OCI-LY1 (cell line): ENCODE measurements around the gene TM4SF4.

Source experiments
- H2AFZ ChIP-seq: fragments of 200-600 bp; sonication (generic), shearing (Covaris generic); 2 replicates; pipeline ENCODE4 v1.6.0; 2014; ENCODE audit warnings: antibody characterized with exemption, mild to moderate bottlenecking, low read length
- H3F3A ChIP-seq: fragments of 200-600 bp; sonication (generic), shearing (Covaris generic); 2 replicates; pipeline ENCODE4 v1.6.0; 2014; ENCODE audit warnings: mild to moderate bottlenecking, antibody characterized with exemption, low read length, moderate library complexity; ENCODE audit not compliant: insufficient read depth
- H3K27ac ChIP-seq: fragments of 200-600 bp; sonication (generic); 2 replicates; pipeline ENCODE4 v1.5.1; 2014; ENCODE audit warnings: low read length, mixed run types, mild to moderate bottlenecking, low read depth; ENCODE audit not compliant: poor library complexity, severe bottlenecking
- H3K27me3 ChIP-seq: fragments of 200-600 bp; sonication (generic); 2 replicates; pipeline ENCODE4 v1.6.0; 2014; ENCODE audit warnings: antibody characterized with exemption, mild to moderate bottlenecking, low read length, moderate library complexity; ENCODE audit not compliant: insufficient read depth
- H3K36me3 ChIP-seq: fragments of 200-600 bp; sonication (generic); 2 replicates; pipeline ENCODE4 v1.6.1; 2014; ENCODE audit warnings: mild to moderate bottlenecking, antibody characterized with exemption, low read length, moderate library complexity, mixed read lengths; ENCODE audit not compliant: insufficient read depth
- H3K4me1 ChIP-seq: fragments of 200-600 bp; sonication (generic); 2 replicates; pipeline ENCODE4 v1.5.1; 2014; ENCODE audit warnings: mild to moderate bottlenecking, low read length, moderate library complexity; ENCODE audit not compliant: insufficient read depth, severe bottlenecking
- H3K4me2 ChIP-seq: fragments of 200-600 bp; sonication (generic), shearing (Covaris generic); 2 replicates; pipeline ENCODE4 v1.6.1; 2014; ENCODE audit warnings: low read length
- H3K4me3 ChIP-seq: fragments of 200-600 bp; sonication (generic); 2 replicates; pipeline ENCODE4 v1.5.1; 2014; ENCODE audit warnings: low read length, low read depth, mild to moderate bottlenecking, mixed read lengths; ENCODE audit not compliant: poor library complexity, severe bottlenecking
- H3K79me2 ChIP-seq: fragments of 200-600 bp; shearing (Covaris generic); 2 replicates; pipeline ENCODE4 v1.6.1; 2016; ENCODE audit warnings: mixed run types, low read length, mixed read lengths; ENCODE audit not compliant: insufficient read depth
- H3K9ac ChIP-seq: fragments of 200-600 bp; sonication (generic), shearing (Covaris generic); 2 replicates; pipeline ENCODE4 v1.6.1; 2014; ENCODE audit warnings: mild to moderate bottlenecking, low read length, mixed read lengths
- H3K9me2 ChIP-seq: fragments of 200-600 bp; sonication (generic), shearing (Covaris generic); 2 replicates; pipeline ENCODE4 v1.6.1; 2014; ENCODE audit warnings: low read depth, mild to moderate bottlenecking, low read length, mixed read lengths
- H3K9me3 ChIP-seq: fragments of 200-600 bp; shearing (Covaris generic); 2 replicates; pipeline ENCODE4 v1.6.1; 2014; ENCODE audit warnings: low read length, mixed read lengths
- H4K20me1 ChIP-seq: fragments of 200-600 bp; sonication (generic), shearing (Covaris generic); 2 replicates; pipeline ENCODE4 v1.6.0; 2016; ENCODE audit warnings: mild to moderate bottlenecking, low read length; ENCODE audit not compliant: insufficient read depth
- EZH2 ChIP-seq: fragments of 200-600 bp; sonication (generic), shearing (Covaris generic); IDR thresholded peaks from 2 replicates; pipeline ENCODE4 v1.8.0; 2017; ENCODE audit warnings: borderline replicate concordance, mixed run types, mild to moderate bottlenecking, antibody characterized with exemption, low read length, moderate library complexity, mixed read lengths
- TF ChIP-seq, protein P1 (sequence below): fragments of 200-600 bp; sonication (generic), shearing (Covaris generic); IDR thresholded peaks from 2 replicates; pipeline ENCODE4 v1.5.1; 2017; ENCODE audit warnings: mild to moderate bottlenecking, antibody characterized with exemption, low read length, moderate library complexity, mixed read lengths

TM4SF4 gene

GRCh38 chr3:149455989-149456388 is 18.5 kb upstream of the TM4SF4 start:
- no peaks in the 10 kb centered on the region for H3F3A ChIP-seq
- H3K27me3 ChIP-seq, result no peaks in the 10 kb centered on the region
- H3K36me3 ChIP-seq, result no peaks in the 10 kb centered on the region
- no peak for TF ChIP-seq EZH2
- TF ChIP-seq, protein P1, sequence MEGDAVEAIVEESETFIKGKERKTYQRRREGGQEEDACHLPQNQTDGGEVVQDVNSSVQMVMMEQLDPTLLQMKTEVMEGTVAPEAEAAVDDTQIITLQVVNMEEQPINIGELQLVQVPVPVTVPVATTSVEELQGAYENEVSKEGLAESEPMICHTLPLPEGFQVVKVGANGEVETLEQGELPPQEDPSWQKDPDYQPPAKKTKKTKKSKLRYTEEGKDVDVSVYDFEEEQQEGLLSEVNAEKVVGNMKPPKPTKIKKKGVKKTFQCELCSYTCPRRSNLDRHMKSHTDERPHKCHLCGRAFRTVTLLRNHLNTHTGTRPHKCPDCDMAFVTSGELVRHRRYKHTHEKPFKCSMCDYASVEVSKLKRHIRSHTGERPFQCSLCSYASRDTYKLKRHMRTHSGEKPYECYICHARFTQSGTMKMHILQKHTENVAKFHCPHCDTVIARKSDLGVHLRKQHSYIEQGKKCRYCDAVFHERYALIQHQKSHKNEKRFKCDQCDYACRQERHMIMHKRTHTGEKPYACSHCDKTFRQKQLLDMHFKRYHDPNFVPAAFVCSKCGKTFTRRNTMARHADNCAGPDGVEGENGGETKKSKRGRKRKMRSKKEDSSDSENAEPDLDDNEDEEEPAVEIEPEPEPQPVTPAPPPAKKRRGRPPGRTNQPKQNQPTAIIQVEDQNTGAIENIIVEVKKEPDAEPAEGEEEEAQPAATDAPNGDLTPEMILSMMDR, result no peak
- H3K4me3 ChIP-seq, result no peak overlapping the region
- H3K27ac ChIP-seq, result no peak overlapping the region
- H4K20me1 ChIP-seq, result no peaks in the 10 kb centered on the region
- H3K9ac ChIP-seq, result no peak overlapping the region
- no peaks in the 10 kb centered on the region for H3K4me1 ChIP-seq
- H3K9me2 ChIP-seq, result no peaks in the 10 kb centered on the region
- no peak overlapping the region for H2AFZ ChIP-seq
- no peaks in the 10 kb centered on the region for H3K79me2 ChIP-seq
- H3K9me3 ChIP-seq, result peaks cover 6% of the 10 kb centered on the region; the same call in 1 of the 2 replicates
- H3K4me2 ChIP-seq, result no peak overlapping the region

- Histone ChIP-seq H3K79me2 (no peaks in the 10 kb centered on the region), H3K9ac (no peak overlapping the region), H3K4me2 (no peak overlapping the region), H3F3A (no peaks in the 10 kb centered on the region), H3K27ac (no peak overlapping the region), H3K27me3 (no peaks in the 10 kb centered on the region), H3K36me3 (no peaks in the 10 kb centered on the region), H3K9me3 (no peaks in the 10 kb centered on the region), H4K20me1 (no peaks in the 10 kb centered on the region), H3K9me2 (no peaks in the 10 kb centered on the region), H3K4me3 (no peak overlapping the region), H2AFZ (no peak overlapping the region), H3K4me1 (no peaks in the 10 kb centered on the region)
- TF ChIP-seq, protein P1, result no peak
- TF ChIP-seq EZH2, result no peak
Measured at GRCh38 chr3:149459491-149460059, 14.9 kb upstream of the TM4SF4 start.

DNA sequence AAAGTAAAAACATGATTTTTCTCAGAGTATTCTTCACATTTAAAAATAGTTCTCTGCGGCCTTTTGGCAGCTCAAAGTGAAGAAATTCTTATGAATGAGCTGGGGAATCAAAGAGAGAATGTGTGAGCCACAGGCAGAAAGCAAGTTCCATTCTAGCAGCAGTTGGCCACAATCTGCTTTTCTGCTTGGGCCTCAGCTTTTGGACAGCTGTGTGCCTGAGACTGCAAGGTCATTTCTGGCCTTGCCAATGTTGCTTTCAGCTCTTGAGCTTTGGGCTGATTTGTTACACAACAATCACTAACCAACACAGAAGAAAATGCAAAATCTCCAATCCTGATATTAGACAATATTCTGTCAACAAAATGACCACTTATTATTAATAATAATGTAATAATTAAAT is 14.4 kb upstream of the TM4SF4 start:
- Histone ChIP-seq H3K9me2 (no peaks in the 10 kb centered on the region), H3K4me2 (no peak overlapping the region), H3K4me3 (no peak overlapping the region), H3K4me1 (no peaks in the 10 kb centered on the region), H3K36me3 (no peaks in the 10 kb centered on the region), H4K20me1 (no peaks in the 10 kb centered on the region), H3F3A (no peaks in the 10 kb centered on the region), H3K9ac (no peak overlapping the region), H3K27me3 (no peaks in the 10 kb centered on the region), H3K27ac (no peak overlapping the region), H3K79me2 (no peaks in the 10 kb centered on the region), H2AFZ (no peak overlapping the region), H3K9me3 (no peaks in the 10 kb centered on the region)
- TF ChIP-seq EZH2, result no peak
- TF ChIP-seq, protein P1, result no peak
